GM12891 (cell line): Measurements from ENCODE around the gene PLCB1.

Source experiments
- POLR2A ChIP-seq: IDR thresholded peaks from 2 replicates; pipeline ENCODE4 v1.6.1; 2011; ENCODE audit warnings: low read depth, low read length, control low read depth
- POLR2AphosphoS5 ChIP-seq: IDR thresholded peaks from 2 replicates; pipeline ENCODE4 v1.6.1; 2011; ENCODE audit warnings: low read depth, low read length, control low read depth

- no peak for TF ChIP-seq POLR2A
- no peak for TF ChIP-seq POLR2AphosphoS5
These were observed 524.3 kb downstream of the PLCB1 start for GRCh38 chr20:8656335-8656734.
